ENCODE data around the gene PLEKHG3. TPM values are rescaled to one million over a fixed set of nuclear protein-coding genes. Genes with fewer than 3 reads are reported as not detected.

Gene PLEKHG3
- total and polyA plus RNA-seq, 2 of the 13 experiments (the other 11 are each of a cell fraction or from before 2014, with no cell fraction given): 7.1 to 9.8 TPM

GRCh38 chr14:64689289-64689688 is 14.9 kb upstream of the PLEKHG3 start (continued):
- TF ChIP-seq PAXIP1 (CRISPR knock-in tag; conservative IDR thresholded peaks at IDR 0.05) (peak; percentile 51), TCF12 (IDR thresholded peaks at IDR 0.05) (no peak), TCF12 (CRISPR knock-in tag; IDR thresholded peaks at IDR 0.05) (no peak), ZNF75D (CRISPR knock-in tag; IDR thresholded peaks at IDR 0.05; ENCODE audit: borderline replicate concordance) (no peak), TRIM22 (IDR thresholded peaks at IDR 0.05) (no peak), HNF4G (IDR thresholded peaks at IDR 0.05; ENCODE audit: borderline replicate concordance, low read depth, low read length) (peak; percentile 41; the same call in 1 of the 2 replicates), HNF4G (CRISPR knock-in tag; IDR thresholded peaks at IDR 0.05; ENCODE audit: borderline replicate concordance, low read depth) (no peak), ZSCAN30 (CRISPR knock-in tag; IDR thresholded peaks at IDR 0.05) (no peak), FOXO4 (CRISPR knock-in tag; conservative IDR thresholded peaks at IDR 0.05) (no peak), ZNF496 (CRISPR knock-in tag; IDR thresholded peaks at IDR 0.05; ENCODE audit: insufficient replicate concordance) (no peak), NR2C2 (CRISPR knock-in tag; IDR thresholded peaks at IDR 0.05; ENCODE audit: borderline replicate concordance) (no peak), YEATS2 (CRISPR knock-in tag; IDR thresholded peaks at IDR 0.05; ENCODE audit: borderline replicate concordance) (no peak), HNF4A (CRISPR knock-in tag; IDR thresholded peaks at IDR 0.05) (peak; percentile 58), ETV6 (CRISPR knock-in tag; conservative IDR thresholded peaks at IDR 0.05) (no peak), SAP130 (CRISPR knock-in tag; IDR thresholded peaks at IDR 0.05; ENCODE audit: low read depth) (0 out of 2 replicates have a peak, but pooled peaks have one; percentile 15), TFAP4 (IDR thresholded peaks at IDR 0.05; ENCODE audit: borderline replicate concordance, low read depth) (0 out of 2 replicates have a peak, but pooled peaks have one; percentile 12), PAWR (CRISPR knock-in tag; IDR thresholded peaks at IDR 0.05; ENCODE audit: borderline replicate concordance) (no peak), IRF1 (CRISPR knock-in tag; IDR thresholded peaks at IDR 0.05; ENCODE audit: low read depth) (no peak), MAFF (IDR thresholded peaks at IDR 0.05; ENCODE audit: low read depth, low read length) (no peak), FOXP1 (IDR thresholded peaks at IDR 0.05) (no peak), FOXP1 (CRISPR knock-in tag; IDR thresholded peaks at IDR 0.05) (peak; percentile 48; the same call in 1 of the 2 replicates), MLLT10 (CRISPR knock-in tag; IDR thresholded peaks at IDR 0.05) (no peak), STAG1 (CRISPR knock-in tag; IDR thresholded peaks at IDR 0.05) (no peak)
